ENCODE measurements around the gene SBNO1. TPM values are rescaled to one million over a fixed set of nuclear protein-coding genes. Genes with fewer than 3 reads are reported as not detected.
A peak's percentile ranks its signal among the peaks of the same experiment; 100 is the strongest.
"Not testable (repeated sequence)": the region's sequence is repeated elsewhere in the genome, so short reads cannot be mapped to it uniquely, and the experiment has no call there.

The SBNO1 gene
- total RNA-seq, 1 experiment from 2014 or later: 10.7 TPM

DNA sequence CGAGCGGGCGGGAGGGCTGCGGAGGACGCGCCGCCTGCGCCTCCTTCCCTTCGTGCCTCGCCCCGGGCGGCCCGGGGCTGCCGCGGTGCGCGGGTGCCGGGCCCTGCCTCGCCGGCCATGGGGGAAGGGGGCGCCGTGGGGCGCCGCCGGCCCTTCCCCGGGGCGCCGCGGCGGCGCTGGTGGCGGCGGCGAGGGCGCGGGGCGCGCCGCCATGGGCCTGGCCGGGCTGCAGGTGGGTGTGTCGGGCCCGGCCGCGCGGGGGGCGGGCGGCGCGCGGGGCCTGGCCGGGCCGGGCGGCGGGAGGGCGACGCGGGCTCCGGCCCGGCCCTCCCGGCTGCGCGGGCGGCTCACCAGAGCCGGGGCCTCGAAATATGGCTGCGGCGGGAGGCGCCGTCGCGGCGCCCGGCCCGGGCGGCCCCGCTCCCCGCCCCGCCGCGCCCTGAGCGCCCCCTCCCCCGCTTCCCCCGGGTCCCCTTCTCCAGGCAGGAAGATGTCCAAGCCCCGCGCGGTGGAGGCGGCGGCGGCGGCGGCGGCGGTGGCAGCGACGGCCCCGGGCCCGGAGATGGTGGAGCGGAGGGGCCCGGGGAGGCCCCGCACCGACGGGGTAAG lies 24.4 kb upstream of the SBNO1 start:
- DNase-seq (ENCODE audit: low spot score): no peak

DNA sequence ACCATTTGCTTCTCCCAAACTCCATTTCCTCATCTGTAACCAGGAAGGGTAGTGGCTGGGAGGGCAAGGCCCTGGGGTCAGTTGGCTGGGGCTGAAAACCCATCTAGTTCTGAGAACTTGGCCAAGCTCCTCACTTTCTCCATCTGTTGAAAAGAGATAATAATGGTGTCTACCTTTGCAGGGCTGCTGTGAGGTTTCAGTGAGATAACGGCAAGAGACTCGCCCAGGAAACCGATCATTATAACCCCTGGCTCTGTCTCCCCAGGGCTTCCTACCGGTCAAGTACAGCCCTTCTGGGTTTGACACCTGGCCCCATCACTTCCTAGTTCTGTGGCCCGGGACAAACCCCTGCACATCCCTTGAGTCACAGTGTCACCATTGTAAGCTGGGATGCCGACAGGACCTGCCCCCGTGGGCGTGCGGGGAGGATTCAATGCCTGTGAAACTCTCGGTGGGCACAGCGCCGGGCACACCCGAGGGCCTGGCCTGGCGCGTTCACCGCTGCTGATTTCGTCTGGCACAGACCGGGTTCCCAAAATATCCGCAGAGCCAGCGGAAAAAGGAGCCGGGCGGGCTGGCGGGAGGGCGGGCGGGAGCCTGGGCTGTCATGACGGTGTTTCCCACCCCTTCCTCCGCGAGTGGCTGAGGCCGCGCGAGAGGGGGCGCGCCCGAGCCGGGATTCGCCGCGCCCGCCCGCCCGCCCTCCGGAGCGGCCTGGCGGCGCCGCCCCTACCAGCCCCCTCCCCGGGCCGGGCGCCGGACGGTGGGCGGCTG lies 23.7 kb upstream of the SBNO1 start:
- DNase-seq (ENCODE audit: low spot score): peak; percentile 60

DNA sequence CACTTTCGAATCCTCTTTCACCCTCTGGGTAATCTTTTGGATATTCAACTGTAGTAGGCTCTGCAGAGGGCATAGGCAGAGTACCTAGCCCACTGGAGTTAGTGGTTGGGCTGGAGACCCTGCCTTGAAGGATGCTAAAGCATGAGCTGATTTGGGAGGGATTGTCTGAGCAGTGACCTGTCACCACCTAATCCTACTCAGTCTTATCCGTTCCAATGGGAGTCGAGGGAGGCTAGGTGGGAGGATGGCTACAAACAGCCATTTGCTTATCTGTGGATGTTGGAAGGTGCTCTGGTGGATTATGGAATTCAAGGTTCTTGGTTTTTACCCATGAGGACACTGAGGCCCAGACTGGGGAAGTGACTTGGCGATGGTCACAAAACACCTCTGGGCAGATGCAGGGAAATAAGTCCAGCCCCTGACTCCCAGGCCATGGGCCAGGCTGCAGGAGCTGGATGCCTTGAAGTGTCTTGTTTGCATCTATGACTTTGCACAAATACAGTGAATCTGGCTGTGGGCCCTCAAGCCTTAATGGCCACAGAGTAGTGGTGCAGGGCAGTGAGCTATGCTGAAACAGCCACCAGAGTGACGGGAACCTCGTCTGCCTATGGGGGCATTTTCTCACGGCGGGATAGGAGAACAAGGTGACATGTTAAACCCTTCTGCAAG lies 23.0 kb upstream of the SBNO1 start:
- DNase-seq (ENCODE audit: low spot score): no peak

DNA sequence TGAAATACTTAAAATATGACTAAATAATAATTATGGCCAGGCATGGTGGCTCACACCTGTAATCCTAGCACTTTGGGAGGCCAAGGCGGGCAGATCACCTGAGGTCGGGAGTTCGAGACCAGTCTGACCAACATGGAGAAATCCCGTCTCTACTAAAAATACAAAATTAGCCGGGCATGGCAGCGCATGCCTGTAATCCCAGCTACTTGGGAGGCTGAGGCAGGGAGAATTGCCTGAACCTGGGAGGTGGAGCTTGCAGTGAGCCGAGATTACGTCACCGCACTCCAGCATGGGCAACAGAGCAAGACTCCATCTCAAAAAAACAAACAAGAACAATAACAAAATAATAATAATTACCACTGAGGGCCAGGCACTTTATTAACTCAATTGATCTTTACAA lies 20.9 kb upstream of the SBNO1 start:
- DNase-seq (ENCODE audit: low spot score): not testable (repeated sequence)

DNA sequence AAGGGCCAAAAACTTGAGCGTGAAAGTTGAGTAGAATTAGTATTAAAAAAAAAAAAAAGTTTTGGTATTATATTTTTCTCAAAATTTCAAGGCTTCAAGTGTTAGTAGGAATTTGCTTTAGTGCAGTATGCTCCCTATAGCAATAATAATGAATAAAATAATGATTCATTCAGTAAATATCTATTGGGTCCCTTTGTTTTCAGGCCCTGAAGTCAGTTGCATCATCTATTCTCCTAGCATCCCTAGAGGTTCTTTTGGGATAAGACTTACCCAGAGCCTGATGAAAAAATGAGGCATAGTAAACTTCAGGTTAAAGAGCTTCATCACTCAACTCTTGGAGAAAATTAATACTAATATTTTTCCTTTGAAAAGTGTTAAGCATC lies 20.3 kb upstream of the SBNO1 start:
- peak; percentile 12 for DNase-seq (ENCODE audit: low spot score)

DNA sequence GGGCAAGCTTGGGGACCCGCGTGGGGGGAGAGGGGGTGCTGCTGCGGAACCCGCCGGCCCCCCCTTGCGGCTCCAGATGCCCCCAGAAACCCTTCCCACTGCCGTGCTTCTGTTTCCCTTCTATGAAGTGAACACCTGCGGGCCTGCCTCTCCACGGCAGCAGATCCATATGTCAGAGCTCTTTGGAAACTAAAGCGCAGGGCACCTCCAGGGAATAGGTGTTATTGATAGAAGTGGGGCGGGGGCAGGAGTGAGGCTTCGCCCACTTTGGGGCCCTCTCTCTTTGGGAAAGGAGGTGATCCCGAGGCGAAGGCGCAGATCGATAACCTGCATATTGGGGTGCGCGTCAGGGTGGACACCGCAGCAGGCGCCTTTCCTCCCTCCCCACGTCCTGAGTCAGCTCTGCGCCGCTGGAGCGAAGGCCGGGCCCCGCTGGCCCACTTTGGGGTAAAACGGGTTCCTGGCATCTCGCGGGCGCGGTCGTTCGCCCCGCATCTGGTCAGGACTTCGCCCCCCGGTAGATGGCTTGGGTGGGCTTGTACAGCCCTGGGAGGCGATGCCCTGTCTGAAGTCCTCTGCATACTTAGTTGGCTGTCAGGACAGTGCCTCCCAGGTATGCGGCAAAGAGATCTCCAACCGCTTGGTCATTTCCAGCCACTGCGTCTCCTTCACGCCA lies 19.8 kb upstream of the SBNO1 start:
- DNase-seq (ENCODE audit: low spot score): peak; percentile 41

DNA sequence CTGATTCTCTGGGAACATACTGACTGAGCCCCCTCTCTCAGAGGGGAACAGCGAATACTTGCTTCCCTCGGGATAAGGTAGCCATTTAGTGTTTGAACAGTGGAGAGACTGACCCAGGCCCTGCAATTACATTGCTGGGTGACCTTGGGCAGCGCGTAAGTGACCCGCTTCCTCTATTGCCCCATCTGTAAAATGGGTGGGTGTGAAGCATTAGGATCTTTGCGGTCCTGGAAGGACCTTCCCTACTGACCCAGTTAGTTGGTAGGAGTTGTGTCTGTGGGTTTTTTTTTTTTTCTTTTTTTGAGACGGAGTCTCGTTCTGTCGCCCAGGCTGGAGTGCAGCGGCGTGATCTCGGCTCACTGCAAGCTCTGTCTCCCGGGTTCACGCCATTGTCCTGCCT lies 18.0 kb upstream of the SBNO1 start:
- no peak for DNase-seq (ENCODE audit: low spot score)

DNA sequence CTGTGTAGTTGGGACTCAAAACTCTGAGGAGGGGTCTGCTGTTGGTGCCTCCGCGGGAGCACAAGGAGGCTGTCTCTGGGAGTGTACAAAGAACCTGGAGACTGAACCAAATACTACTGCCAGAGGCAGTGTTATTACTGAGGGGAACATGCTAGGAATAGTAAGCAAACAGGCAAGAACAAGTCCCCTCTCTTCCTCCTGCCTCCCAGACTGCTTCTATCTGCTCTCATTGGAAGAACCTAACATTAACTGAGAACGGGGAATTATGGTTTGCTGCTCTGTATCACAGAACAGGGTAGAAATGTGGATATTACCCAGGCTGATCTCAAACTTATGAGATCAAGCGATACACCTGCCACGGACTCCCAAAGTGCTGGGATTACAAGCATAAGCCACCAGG lies 14.7 kb upstream of the SBNO1 start:
- no peak for DNase-seq (ENCODE audit: low spot score)

DNA sequence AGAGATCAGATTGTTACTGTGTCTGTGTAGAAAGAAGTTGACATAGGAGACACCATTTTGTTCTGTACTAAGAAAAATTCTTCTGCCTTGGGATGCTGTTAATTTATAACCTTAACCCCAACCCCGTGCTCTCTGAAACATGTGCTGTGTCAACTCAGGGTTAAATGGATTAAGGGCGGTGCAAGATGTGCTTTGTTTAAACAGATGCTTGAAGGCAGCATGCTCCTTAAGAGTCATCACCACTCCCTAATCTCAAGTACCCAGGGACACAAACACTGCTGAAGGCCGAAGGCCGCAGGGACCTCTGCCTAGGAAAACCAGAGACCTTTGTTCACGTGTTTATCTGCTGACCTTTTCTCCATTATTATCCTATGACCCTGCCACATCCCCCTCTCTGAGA lies 7.8 kb upstream of the SBNO1 start:
- not testable (repeated sequence) for DNase-seq (ENCODE audit: low spot score)

DNA sequence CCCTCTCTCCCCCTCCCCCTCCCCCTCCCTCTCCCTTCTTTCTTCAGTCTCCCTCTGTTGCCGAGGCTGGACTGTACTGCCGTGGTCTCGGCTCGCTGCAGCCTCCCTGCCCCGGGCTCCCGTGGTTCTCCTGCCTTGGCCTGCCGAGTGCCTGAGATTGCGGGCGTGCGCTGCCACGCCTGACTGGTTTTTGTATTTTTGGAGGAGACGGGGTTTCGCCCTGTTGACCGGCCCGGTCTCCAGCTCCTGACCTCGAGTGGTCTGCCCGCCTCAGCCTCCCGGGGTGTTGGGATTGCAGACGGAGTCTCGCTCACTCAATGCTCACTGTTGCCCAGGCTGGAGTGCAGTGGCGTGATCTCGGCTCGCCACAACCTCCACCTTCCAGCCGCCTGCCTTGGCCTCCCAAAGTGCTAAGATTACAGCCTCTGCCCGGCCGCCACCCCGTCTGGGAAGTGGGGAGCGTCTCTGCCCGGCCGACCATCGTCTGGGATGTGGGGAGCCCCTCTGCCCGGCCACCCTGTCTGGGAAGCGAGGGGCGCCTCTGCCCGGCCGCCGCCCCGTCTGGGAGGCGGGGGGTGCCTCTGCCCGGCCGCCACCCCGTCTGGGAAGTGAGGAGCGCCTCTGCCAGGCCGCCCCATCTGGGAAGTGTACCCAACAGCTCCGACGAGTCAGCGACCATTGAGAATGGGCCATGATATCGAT lies 7.2 kb upstream of the SBNO1 start:
- DNase-seq (ENCODE audit: low spot score): not testable (repeated sequence)

DNA sequence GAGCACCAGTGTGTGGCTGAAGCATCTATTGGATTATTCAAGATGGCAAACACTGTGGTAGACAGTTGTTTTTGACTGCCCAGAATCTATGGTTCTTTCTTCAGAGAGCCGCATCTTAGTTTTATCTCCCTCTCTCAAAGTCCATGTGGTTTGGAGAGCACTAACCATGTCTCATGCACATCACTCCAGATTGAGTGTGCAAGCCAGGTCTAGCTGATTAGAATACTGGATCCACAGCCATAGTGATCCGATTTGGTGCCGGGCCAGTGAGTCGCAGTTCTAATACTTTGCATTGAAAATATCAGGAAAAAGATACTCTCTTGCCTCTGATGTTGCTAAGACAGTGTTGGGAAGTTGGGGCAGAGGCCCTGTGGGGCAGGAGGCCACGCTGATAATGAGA lies 4.6 kb upstream of the SBNO1 start:
- DNase-seq (ENCODE audit: low spot score): no peak

DNA sequence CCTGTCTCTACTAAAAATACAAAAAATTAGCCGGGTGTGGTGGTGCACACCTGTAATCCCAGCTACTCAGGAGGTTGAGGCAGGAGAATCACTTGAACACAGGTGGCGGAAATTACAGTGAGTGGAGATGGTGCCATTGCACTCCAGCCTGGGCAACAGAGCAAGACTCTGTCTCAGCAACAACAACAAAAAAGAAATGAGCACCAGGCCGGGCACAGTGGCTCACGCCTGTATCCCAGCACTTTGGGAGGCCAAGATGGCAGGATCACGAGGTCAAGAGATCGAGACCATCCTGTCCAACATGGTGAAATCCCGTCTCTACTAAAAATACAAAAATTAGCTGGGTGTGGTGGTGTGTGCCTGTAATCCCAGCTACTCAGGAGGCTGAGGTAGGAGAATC lies 3.8 kb upstream of the SBNO1 start:
- DNase-seq (ENCODE audit: low spot score): not testable (repeated sequence)

DNA sequence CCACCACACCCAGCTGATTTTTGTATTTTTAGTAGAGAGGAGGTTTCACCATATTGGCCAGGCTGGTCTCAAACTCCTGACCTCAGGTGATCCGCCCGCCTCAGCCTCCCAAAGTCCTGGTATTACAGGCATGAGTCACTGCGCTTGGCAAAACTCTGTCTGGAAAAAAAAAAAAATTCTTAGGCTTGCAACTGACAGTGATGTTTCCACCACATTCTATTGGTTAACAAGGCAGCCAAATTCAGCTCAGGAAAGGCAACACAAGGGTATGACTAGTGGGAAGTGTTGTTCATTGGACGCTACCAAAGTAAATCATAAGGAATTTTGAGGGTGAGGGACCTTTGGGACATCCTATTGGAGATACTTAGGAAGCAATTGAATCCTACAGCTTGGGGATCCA lies 2.9 kb upstream of the SBNO1 start:
- DNase-seq (ENCODE audit: low spot score): no peak

DNA sequence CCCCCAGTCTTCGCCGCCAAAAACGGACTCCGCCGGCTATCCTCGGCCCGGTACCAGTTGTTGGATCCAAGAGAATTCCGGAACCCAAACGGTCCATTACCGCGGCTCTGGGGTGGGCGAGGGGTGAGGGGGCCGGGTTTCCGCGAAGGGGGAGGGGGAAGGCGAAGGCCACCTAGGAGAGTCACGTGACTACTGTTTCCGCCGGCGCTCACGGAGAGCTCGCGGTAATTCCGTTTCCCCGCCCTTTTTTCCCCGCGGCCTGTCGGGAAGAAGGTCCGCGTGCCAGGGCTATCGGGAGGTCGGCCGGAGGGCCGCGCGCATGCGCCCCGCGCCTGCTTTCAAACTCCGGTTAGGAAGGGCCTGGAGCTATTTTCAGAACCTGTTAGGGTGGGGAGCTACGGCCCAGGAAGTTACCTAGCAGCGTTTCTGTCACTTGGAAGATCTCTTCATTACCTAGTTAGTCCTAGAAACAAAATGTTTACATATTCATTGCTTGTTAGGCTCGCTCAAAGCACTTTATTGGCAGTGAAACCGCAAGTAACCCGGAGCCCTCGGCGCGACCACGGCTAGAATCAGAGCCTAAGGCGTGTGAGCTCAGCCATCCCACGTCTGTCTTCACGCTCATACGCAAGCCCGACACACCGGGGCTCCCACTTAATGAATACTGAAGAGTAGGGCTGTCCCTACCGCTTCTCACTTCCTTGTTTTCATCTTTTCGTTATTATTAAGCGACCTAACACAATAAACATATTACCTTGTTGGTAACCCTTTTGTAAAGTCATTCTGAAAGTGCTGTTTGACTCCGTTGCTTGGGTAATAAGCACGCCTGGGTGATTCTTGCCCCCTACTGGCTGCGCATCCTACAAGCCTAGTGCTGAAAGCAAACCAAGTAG lies 624 bp upstream of the SBNO1 start:
- DNase-seq (ENCODE audit: low spot score): peak; percentile 97

DNA sequence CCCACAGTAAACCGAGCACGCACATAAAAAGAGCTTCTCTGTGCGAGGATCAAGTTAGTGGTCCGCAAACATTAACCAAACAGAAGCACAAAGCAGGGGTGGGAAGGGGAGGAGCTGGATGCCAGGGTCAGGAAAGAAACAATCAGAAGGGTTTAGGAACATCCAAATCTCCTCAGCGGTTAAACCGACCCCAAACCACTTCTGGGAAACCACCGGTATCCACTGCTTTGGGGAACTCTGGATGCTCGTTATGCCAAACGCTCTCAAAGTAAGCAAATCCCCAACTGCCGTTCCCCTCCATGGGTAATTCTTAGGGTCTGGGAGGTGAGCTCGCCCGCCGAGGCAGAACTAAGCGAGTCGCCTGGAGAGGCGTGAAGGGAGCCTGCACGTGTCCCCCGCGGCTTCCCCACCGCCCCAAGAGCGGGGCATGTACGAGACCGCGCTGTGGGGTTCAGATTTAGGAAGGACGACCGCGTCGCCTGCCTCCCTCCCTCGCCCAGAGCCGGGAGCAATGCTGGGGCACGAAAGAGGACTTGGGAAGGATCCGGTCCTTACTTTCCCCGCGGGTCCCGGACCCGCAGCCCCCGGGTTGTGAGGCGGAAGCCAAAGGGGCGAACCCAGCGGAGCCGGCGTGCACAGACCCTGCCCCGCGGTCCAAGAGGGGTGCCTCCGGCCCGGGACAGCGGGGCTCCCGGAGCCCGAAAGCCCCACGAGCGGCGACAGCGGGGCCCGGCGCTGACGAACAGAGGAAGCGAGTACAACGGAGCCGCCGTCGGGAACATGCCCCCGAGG lies 711 bp downstream of the SBNO1 start:
- DNase-seq (ENCODE audit: low spot score): peak; percentile 65

DNA sequence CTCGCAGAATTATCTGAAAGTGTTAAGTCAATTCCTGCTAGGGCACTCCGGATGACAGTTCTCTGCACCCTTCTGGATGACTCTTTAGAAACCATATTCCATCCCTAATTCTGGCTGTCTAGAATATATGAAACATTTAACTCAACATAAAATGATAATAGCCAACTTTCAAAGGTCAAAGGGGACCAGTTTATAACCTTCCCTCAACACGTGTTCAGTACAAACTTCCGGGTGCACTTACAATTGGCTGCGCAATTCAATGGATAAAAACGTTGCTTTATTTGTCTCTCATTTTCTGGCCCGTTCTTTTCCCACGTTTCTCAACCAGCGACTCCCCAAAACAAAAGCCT lies 1.3 kb downstream of the SBNO1 start:
- no peak for DNase-seq (ENCODE audit: low spot score)

DNA sequence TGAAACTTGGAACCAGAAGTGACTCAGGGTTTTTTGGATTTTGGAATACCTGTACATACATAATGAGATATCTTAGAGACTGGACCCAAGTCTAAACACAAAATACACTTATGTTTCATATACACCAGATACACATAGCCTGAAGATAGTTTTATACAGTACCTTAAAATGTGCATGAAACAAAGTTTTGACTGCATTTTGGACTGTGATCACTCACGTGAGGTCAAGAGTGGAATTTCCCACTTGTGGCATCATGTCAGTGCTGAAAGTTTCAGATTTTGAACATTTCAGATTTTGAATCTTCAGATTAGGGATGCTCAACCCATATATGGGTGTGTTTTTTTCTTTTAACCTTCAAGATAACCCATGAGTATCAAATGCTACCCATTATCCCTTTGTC lies 6.6 kb downstream of the SBNO1 start:
- DNase-seq (ENCODE audit: low spot score): no peak

DNA sequence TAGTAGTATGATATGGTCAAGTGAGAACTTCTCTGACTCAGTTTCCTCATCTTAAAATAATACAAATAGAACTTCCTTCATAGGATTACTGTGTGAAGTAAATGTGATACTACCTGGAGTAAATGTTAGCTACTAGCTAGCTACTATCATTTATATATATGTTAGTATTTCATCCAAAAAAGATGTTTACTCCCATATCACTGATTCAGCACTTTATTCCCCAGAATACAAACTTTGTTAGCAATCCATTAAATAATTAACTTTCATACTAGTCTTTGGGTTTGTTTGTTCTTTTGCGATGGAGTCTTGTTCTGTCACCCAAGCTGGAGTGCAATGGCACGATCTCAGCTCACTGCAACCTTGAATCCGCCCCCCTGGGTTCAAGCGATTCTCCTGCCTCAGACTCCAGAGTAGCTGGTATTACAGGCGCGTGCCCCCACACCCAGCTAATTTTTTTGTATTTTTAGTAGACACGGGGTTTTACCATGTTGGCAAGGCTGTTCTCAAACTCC lies 8.4 kb downstream of the SBNO1 start:
- no peak for DNase-seq (ENCODE audit: low spot score)

DNA sequence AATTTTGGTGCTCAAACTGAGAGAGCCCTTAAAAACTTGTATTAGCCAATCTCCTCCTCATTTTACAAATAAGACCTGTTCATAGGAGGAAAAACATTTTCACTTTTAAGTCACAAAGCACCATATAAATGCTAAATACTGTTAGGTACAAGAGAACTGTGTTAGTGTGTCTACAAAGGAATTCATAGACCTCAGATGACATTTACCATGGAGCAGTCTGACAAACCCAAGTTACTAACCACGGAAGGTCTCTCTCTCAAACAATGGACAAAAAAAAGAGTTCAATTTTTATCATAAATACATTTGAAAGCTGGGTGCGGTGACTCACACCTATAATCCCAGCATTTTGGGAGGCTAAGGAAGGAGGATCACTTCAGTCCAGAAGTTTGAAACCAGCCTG lies 10.0 kb downstream of the SBNO1 start:
- no peak for DNase-seq (ENCODE audit: low spot score)

DNA sequence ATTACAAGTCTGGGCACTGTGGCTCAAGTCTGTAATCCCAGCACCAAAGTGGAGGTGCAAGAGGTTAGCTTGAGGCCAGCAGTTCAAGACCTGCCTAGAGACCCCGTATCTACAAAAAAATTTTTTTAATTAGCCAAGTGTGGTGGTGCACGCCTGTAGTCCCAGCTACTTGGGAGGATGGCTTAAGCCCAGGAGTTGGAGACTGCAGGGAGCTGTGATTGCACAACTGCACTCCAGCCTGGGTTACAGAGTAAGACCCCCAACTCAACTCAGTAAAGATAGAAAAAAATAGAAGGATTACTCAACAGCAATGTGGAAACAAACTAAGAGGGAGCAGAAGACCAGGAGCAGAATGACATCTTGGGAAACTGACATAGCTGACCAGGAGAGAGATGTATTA lies 13.3 kb downstream of the SBNO1 start:
- DNase-seq (ENCODE audit: low spot score): no peak

Measured in HT-29 (cell line).